Astrocyte of the spinal cord (primary cell): Measurements from ENCODE around the gene CSRNP2.

Source experiments
- DNase-seq: peaks from one replicate; pipeline ENCODE4 v3.0.0; 2011; ENCODE audit warnings: low read depth, low spot score
- H3K4me3 ChIP-seq: 2 replicates; pipeline ENCODE4 v1.5.1; 2011; ENCODE audit warnings: low read depth, mild to moderate bottlenecking, low read length, moderate library complexity
- CTCF ChIP-seq: IDR thresholded peaks from 2 replicates; pipeline ENCODE4 v1.5.1; 2012; ENCODE audit warnings: low read depth, mild to moderate bottlenecking, low read length, inconsistent platforms
- in situ Hi-C: cut with HindIII; loops from 2 replicates; pipeline ENCODE4 v1.10.0; 2017; ENCODE audit warnings: low sequenced_read_pairs

CSRNP2 gene

GRCh38 chr12:51083126-51083833 is at the start of gene CSRNP2:
TSS of gene CSRNP2 (minus strand) at chr12:51083596. CDS start at chr12:51076561, 7,035 bp downstream.
- in situ Hi-C loops = no loop called here
- DNase-seq = peak; percentile 98
- peak; percentile 31 for TF ChIP-seq CTCF
- peak within 1 kb of the TSS; percentile 92 for H3K4me3 ChIP-seq

GRCh38 chr12:51132693-51133092 is 49.3 kb upstream of the CSRNP2 start:
- no peak for DNase-seq
- H3K4me3 ChIP-seq = no peak overlapping the region
- in situ Hi-C loops = no loop called here
- no peak for TF ChIP-seq CTCF

- TF ChIP-seq CTCF = no peak
- no peak overlapping the region for H3K4me3 ChIP-seq
- in situ Hi-C loops = no loop called here
- DNase-seq = no peak
These were observed 48.5 kb upstream of the CSRNP2 start for GRCh38 chr12:51131745-51132521.

- no peak overlapping the region for H3K4me3 ChIP-seq
- in situ Hi-C loops = no loop called here
- DNase-seq = peak; percentile 34
- no peak for TF ChIP-seq CTCF
These were observed 45.5 kb upstream of the CSRNP2 start for GRCh38 chr12:51128919-51129318.

- no peak overlapping the region for H3K4me3 ChIP-seq
- in situ Hi-C loops = no loop called here
- TF ChIP-seq CTCF = no peak
- DNase-seq = no peak
These were observed 43.8 kb upstream of the CSRNP2 start for GRCh38 chr12:51127050-51127729.

- no peak overlapping the region for H3K4me3 ChIP-seq
- no peak for TF ChIP-seq CTCF
- in situ Hi-C loops = no loop called here
- DNase-seq = no peak
These were observed 42.9 kb upstream of the CSRNP2 start for GRCh38 chr12:51126297-51126696.
